ENCODE results near the gene NOLC1.

NOLC1 gene

DNA sequence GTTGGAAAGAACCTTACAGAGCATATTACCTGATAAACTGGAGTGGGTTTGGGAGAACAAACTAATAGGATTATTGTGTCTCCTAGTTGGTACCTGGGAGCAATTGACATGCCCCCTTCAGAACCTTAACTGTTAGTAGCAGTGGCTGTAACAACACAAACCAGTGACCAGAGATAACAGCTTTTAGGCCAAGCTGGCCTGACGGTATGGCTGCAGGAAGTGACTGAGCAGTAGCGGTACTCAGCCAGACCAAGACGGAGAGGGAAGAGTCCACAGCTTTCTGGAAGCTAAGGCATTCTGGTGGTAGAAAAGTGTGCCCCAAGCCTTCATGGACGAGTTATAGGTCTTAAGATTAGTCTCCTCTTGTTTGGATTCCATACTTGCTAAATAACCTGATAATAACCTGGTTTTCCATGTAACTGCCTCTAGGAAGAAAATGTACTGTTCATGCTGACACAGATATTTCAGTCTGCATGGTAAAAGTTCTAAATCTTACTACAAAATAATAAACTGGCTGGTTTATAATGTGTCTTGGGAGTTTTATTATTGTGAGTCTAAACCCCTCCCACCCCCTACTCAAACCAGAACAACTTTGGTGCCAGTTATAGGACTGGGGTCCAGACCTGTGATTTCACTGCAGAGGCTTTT lies 11.3 kb downstream of the NOLC1 start:
- TF ChIP-seq CEBPB (IDR thresholded peaks at IDR 0.05) = no peak
- TF ChIP-seq TCF12 (IDR thresholded peaks at IDR 0.05; ENCODE audit: low read depth) = no peak
- TF ChIP-seq RAD21 (IDR thresholded peaks at IDR 0.05; ENCODE audit: low read depth) = no peak
- TF ChIP-seq, protein P1, sequence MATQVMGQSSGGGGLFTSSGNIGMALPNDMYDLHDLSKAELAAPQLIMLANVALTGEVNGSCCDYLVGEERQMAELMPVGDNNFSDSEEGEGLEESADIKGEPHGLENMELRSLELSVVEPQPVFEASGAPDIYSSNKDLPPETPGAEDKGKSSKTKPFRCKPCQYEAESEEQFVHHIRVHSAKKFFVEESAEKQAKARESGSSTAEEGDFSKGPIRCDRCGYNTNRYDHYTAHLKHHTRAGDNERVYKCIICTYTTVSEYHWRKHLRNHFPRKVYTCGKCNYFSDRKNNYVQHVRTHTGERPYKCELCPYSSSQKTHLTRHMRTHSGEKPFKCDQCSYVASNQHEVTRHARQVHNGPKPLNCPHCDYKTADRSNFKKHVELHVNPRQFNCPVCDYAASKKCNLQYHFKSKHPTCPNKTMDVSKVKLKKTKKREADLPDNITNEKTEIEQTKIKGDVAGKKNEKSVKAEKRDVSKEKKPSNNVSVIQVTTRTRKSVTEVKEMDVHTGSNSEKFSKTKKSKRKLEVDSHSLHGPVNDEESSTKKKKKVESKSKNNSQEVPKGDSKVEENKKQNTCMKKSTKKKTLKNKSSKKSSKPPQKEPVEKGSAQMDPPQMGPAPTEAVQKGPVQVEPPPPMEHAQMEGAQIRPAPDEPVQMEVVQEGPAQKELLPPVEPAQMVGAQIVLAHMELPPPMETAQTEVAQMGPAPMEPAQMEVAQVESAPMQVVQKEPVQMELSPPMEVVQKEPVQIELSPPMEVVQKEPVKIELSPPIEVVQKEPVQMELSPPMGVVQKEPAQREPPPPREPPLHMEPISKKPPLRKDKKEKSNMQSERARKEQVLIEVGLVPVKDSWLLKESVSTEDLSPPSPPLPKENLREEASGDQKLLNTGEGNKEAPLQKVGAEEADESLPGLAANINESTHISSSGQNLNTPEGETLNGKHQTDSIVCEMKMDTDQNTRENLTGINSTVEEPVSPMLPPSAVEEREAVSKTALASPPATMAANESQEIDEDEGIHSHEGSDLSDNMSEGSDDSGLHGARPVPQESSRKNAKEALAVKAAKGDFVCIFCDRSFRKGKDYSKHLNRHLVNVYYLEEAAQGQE (IDR thresholded peaks at IDR 0.05; ENCODE audit: low read depth) = no peak
- TF ChIP-seq EP300 (IDR thresholded peaks at IDR 0.05; ENCODE audit: borderline replicate concordance) = no peak
- TF ChIP-seq NFIC (IDR thresholded peaks at IDR 0.05) = no peak
- TF ChIP-seq, protein P2, sequence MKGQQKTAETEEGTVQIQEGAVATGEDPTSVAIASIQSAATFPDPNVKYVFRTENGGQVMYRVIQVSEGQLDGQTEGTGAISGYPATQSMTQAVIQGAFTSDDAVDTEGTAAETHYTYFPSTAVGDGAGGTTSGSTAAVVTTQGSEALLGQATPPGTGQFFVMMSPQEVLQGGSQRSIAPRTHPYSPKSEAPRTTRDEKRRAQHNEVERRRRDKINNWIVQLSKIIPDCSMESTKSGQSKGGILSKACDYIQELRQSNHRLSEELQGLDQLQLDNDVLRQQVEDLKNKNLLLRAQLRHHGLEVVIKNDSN (IDR thresholded peaks at IDR 0.05) = no peak
- no peak for TF ChIP-seq EGR1 (IDR thresholded peaks at IDR 0.05)
- no peak for TF ChIP-seq CREB1 (IDR thresholded peaks at IDR 0.05; ENCODE audit: low read depth)
- no peak for TF ChIP-seq TAF1 (IDR thresholded peaks at IDR 0.05; ENCODE audit: low read depth)
- TF ChIP-seq YY1 (IDR thresholded peaks at IDR 0.05; ENCODE audit: low read depth) = no peak
- TF ChIP-seq TEAD4 (IDR thresholded peaks at IDR 0.05) = no peak
- TF ChIP-seq ZBTB7A (IDR thresholded peaks at IDR 0.05; ENCODE audit: low read depth) = no peak
- no peak for TF ChIP-seq FOXM1 (IDR thresholded peaks at IDR 0.05; ENCODE audit: borderline replicate concordance, low read depth)
- TF ChIP-seq, protein P3, sequence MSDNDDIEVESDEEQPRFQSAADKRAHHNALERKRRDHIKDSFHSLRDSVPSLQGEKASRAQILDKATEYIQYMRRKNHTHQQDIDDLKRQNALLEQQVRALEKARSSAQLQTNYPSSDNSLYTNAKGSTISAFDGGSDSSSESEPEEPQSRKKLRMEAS (IDR thresholded peaks at IDR 0.05) = no peak

DNA sequence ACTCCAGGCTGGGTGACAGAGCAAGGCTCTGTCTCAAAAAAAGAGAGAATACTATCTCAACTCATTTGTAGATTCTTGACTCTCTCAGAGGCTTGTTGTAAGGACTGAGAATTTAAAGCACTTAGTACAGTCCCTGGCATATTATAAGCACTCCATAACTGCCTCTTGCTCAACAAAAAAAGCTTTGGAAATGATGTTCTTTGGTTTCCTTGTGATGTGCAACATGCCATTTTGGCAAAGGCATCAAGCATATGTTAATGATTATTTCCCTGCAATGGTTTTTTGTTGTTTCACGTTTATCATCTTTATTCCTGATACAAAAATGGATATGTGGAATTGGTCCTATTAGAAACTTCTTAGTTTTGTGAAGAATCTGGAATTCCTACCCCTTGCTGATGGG lies 15.7 kb downstream of the NOLC1 start:
- TF ChIP-seq TAF1 (IDR thresholded peaks at IDR 0.05; ENCODE audit: low read depth) (no peak), YY1 (IDR thresholded peaks at IDR 0.05; ENCODE audit: low read depth) (no peak), ZBTB7A (IDR thresholded peaks at IDR 0.05; ENCODE audit: low read depth) (no peak), EP300 (IDR thresholded peaks at IDR 0.05; ENCODE audit: borderline replicate concordance) (no peak), TEAD4 (IDR thresholded peaks at IDR 0.05) (no peak), RAD21 (IDR thresholded peaks at IDR 0.05; ENCODE audit: low read depth) (no peak), CREB1 (IDR thresholded peaks at IDR 0.05; ENCODE audit: low read depth) (no peak), TCF12 (IDR thresholded peaks at IDR 0.05; ENCODE audit: low read depth) (no peak), FOXM1 (IDR thresholded peaks at IDR 0.05; ENCODE audit: borderline replicate concordance, low read depth) (no peak), EGR1 (IDR thresholded peaks at IDR 0.05) (no peak), NFIC (IDR thresholded peaks at IDR 0.05) (no peak)
- TF ChIP-seq, protein P1 (IDR thresholded peaks at IDR 0.05; ENCODE audit: low read depth) = no peak
- TF ChIP-seq, protein P3 (IDR thresholded peaks at IDR 0.05) = no peak
- TF ChIP-seq, protein P2 (IDR thresholded peaks at IDR 0.05) = no peak

DNA sequence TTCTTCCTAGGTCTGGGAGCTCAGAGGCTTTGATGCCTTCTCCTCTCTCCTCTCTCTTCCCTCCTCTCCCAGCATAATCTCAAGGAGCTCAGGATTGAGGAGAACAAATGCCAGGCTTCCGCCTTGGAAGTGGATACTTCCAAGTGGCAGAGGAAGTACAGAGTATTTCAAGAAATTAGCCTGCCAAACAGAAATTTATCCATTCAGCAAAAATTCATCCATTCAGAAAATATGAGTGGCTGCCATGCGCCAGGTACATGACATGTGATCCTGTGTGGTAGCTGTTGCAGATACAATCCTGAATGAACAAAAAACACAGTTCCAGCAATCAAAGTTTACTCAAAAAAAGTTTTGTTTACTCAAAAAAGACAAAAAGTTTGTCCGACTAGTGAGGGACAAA lies 18.4 kb downstream of the NOLC1 start:
- TF ChIP-seq RAD21 (IDR thresholded peaks at IDR 0.05; ENCODE audit: low read depth) = no peak
- TF ChIP-seq FOXM1 (IDR thresholded peaks at IDR 0.05; ENCODE audit: borderline replicate concordance, low read depth) = no peak
- TF ChIP-seq NFIC (IDR thresholded peaks at IDR 0.05) = no peak
- TF ChIP-seq, protein P2 (IDR thresholded peaks at IDR 0.05) = no peak
- TF ChIP-seq, protein P1 (IDR thresholded peaks at IDR 0.05; ENCODE audit: low read depth) = no peak
- TF ChIP-seq TEAD4 (IDR thresholded peaks at IDR 0.05) = no peak
- TF ChIP-seq YY1 (IDR thresholded peaks at IDR 0.05; ENCODE audit: low read depth) = no peak
- TF ChIP-seq EGR1 (IDR thresholded peaks at IDR 0.05) = no peak

DNA sequence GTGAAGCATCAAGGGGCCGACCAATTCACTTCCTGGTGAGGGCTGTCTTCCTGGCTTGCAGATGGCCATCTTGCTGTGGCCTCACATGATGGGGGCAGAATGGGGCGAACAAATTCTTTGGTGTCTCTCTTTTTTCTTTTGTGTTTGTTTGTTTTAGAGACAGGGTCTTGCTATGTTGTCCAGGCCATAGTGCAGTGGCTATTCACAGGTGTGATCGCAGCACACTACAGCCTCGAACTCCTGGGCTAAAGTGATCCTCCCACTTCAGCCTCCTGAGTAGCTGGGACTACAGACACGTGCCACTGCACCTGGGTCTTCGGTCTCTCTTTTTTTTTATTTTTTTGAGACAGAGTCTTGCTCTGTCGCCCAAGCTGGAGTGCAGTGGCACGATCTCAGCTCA lies 20.1 kb downstream of the NOLC1 start:
- TF ChIP-seq, protein P1 (IDR thresholded peaks at IDR 0.05; ENCODE audit: low read depth) = no peak
- TF ChIP-seq ZBTB7A (IDR thresholded peaks at IDR 0.05; ENCODE audit: low read depth) (no peak), FOXM1 (IDR thresholded peaks at IDR 0.05; ENCODE audit: borderline replicate concordance, low read depth) (no peak), RAD21 (IDR thresholded peaks at IDR 0.05; ENCODE audit: low read depth) (no peak), TEAD4 (IDR thresholded peaks at IDR 0.05) (no peak), TAF1 (IDR thresholded peaks at IDR 0.05; ENCODE audit: low read depth) (no peak), CEBPB (IDR thresholded peaks at IDR 0.05) (no peak), YY1 (IDR thresholded peaks at IDR 0.05; ENCODE audit: low read depth) (no peak), CREB1 (IDR thresholded peaks at IDR 0.05; ENCODE audit: low read depth) (no peak), TCF12 (IDR thresholded peaks at IDR 0.05; ENCODE audit: low read depth) (no peak), EP300 (IDR thresholded peaks at IDR 0.05; ENCODE audit: borderline replicate concordance) (no peak), EGR1 (IDR thresholded peaks at IDR 0.05) (no peak)
- TF ChIP-seq, protein P2 (IDR thresholded peaks at IDR 0.05) = no peak
- TF ChIP-seq, protein P3 (IDR thresholded peaks at IDR 0.05) = no peak

Measured in Ishikawa (cell line).